ENCODE data around the gene SNED1. TPM values are rescaled to one million over a fixed set of nuclear protein-coding genes. Genes with fewer than 3 reads are reported as not detected.

Gene SNED1
- total RNA-seq, 2 donors from 2014 or later, result 0.66 to 4.5 TPM

DNA sequence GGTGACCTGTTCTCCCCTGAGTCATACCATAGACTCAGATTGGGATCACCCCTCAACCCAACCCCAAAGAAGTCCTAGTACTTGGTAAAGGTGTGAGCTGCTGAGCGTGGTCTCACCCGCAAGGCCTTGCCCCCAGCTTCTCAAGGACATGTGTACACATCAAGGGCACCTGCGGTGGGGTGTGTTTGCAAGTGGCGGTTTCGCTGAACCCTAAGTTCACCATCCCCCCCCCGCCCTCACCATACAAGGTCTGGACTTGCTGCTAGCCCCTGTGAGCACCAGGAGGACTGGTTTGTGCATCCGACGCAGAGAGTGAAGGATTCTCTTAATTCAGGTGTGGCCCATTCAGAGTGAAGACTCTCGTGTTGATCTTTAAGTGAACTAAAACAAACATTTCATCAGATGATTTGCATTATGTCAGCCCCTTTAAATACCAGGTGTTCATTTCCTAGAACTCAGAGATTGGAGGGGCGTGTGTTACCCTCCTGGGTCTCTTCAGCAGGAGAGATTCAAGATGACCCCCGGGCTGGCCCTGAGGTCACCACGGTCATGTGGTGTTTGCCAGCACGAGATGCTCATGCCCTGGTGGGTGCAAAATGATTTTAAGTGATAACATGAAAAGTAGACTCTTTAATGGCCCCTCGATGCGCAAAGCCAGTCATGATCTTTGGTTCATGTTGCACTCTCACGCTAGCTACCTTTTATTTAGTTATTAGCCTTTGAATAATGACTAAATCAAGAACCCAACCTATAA lies 75.8 kb downstream of the SNED1 start:
- WGBS, 2 experiments (ENCODE audit: insufficient coverage in 1 of 2, insufficient read length in 1 of 2), result 90 to 96% methylated on average over 12 to 16 of the region's 16 CpGs
- DNase-seq, result no peak
- Mint-ChIP-seq H3K27me3 (ENCODE audit: insufficient read depth) (peaks cover 2% of the 10 kb centered on the region), H3K9me3 (no peaks in the 10 kb centered on the region), H3K27ac (no peak overlapping the region), H3K4me1 (no peaks in the 10 kb centered on the region), H3K4me3 (no peak overlapping the region), H3K36me3 (ENCODE audit: low read depth) (no peaks in the 10 kb centered on the region)
- no peak overlapping the region for H3K27ac ChIP-seq (ENCODE audit: low read depth, low read length)
- H3K36me3 ChIP-seq (ENCODE audit: control insufficient read depth, insufficient read depth, low read length), result no peaks in the 10 kb centered on the region
- H3K4me1 ChIP-seq (ENCODE audit: control insufficient read depth, insufficient read depth, low read length), result no peaks in the 10 kb centered on the region
- H3K9me3 ChIP-seq (ENCODE audit: control insufficient read depth, low read length), result no peaks in the 10 kb centered on the region
- TF ChIP-seq, protein P1, sequence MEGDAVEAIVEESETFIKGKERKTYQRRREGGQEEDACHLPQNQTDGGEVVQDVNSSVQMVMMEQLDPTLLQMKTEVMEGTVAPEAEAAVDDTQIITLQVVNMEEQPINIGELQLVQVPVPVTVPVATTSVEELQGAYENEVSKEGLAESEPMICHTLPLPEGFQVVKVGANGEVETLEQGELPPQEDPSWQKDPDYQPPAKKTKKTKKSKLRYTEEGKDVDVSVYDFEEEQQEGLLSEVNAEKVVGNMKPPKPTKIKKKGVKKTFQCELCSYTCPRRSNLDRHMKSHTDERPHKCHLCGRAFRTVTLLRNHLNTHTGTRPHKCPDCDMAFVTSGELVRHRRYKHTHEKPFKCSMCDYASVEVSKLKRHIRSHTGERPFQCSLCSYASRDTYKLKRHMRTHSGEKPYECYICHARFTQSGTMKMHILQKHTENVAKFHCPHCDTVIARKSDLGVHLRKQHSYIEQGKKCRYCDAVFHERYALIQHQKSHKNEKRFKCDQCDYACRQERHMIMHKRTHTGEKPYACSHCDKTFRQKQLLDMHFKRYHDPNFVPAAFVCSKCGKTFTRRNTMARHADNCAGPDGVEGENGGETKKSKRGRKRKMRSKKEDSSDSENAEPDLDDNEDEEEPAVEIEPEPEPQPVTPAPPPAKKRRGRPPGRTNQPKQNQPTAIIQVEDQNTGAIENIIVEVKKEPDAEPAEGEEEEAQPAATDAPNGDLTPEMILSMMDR (conservative IDR thresholded peaks at IDR 0.05), result no peak
- H3K4me3 ChIP-seq (ENCODE audit: low read length), result no peak overlapping the region
- H3K27me3 ChIP-seq (ENCODE audit: control insufficient read depth, insufficient read depth, low read length, poor library complexity, severe bottlenecking), result no peaks in the 10 kb centered on the region
- H3K9ac ChIP-seq (ENCODE audit: extremely low read depth, low read length, poor library complexity, severe bottlenecking), result no peak overlapping the region

DNA sequence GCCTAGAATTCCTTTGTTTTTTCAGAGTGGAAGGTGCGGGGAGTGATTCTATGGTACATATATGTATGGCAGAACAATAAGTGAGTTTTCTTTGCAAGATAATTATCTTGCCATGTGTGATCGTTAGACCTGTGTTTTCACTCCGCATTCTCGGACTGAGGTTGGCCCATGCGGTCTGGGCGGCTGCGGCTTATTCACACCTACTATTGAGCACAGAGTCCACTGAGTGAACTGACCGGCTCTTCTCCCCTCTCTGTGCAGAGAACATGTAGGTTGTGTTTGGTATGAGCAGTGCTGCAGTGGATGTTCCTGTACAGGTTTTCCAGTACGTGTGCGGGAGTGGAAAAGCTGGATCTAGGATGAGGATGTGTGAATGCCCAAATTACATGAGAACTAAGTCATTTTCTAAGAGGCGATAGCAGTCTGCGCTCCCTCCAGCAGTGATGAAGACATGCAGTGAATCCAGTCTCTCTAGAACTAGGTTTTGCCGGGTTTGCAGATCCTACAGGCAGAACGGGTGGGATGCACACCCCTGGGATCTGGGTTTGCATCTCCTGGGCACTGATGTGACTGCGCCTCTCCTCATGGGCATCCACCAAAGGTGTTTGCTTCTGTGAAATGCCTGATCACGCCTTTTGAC lies 76.6 kb downstream of the SNED1 start:
- Histone ChIP-seq H3K27me3 (ENCODE audit: control insufficient read depth, insufficient read depth, low read length, poor library complexity, severe bottlenecking) (no peaks in the 10 kb centered on the region), H3K4me1 (ENCODE audit: control insufficient read depth, insufficient read depth, low read length) (no peaks in the 10 kb centered on the region), H3K27ac (ENCODE audit: low read depth, low read length) (no peak overlapping the region), H3K9me3 (ENCODE audit: control insufficient read depth, low read length) (no peaks in the 10 kb centered on the region), H3K9ac (ENCODE audit: extremely low read depth, low read length, poor library complexity, severe bottlenecking) (no peak overlapping the region), H3K36me3 (ENCODE audit: control insufficient read depth, insufficient read depth, low read length) (no peaks in the 10 kb centered on the region), H3K4me3 (ENCODE audit: low read length) (no peak overlapping the region)
- TF ChIP-seq, protein P1 (conservative IDR thresholded peaks at IDR 0.05), result no peak
- Mint-ChIP-seq H3K36me3 (ENCODE audit: low read depth) (no peaks in the 10 kb centered on the region), H3K9me3 (no peaks in the 10 kb centered on the region), H3K4me3 (no peak overlapping the region), H3K4me1 (no peaks in the 10 kb centered on the region), H3K27me3 (ENCODE audit: insufficient read depth) (no peaks in the 10 kb centered on the region), H3K27ac (no peak overlapping the region)
- DNase-seq, result no peak
- 92 to 94% methylated on average over 13 to 15 of the region's 16 CpGs for WGBS, 2 experiments (ENCODE audit: insufficient coverage in 1 of 2, insufficient read length in 1 of 2)

DNA sequence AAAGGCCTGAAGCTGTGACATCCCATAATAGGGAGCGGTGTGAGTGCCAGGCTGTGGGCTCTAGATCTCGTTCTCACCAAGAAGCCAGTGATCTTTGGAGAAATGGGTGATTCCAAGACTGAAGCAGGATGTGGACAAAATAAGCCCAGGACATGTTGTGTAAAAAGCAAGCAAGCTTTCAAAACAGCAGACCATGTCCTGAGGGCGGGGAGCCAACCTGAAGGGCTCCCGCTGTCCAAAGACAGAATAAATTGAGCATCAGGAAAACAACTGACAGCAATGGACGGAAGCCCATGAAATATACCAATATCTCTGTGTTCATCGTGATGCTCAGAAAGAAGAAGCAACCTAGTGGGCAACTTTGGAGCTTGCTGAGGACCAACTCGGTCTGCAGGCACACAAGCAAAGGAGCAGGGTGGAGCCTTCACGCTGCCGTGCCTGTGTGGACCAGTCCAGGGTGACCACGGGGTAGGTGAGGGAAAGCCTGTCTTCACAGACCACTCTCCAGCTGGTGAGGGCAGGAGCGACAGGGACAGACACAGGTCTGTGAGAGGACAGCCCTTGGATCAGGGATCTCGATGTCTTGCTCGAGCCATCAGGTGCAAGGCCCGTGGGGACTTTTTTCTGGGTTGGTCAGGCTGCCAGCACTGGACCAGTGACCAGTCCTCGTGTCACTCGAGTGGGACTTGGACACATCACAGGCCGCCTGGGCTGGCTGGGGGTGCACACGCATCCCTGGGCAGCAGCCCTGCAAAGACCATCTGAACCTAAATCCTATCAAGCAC lies 82.2 kb downstream of the SNED1 start:
- H3K9me3 ChIP-seq (ENCODE audit: control insufficient read depth, low read length), result no peaks in the 10 kb centered on the region
- H3K4me1 ChIP-seq (ENCODE audit: control insufficient read depth, insufficient read depth, low read length), result peaks cover 3% of the 10 kb centered on the region
- TF ChIP-seq, protein P1 (conservative IDR thresholded peaks at IDR 0.05), result no peak
- peaks cover 8% of the 10 kb centered on the region for H3K36me3 Mint-ChIP-seq (ENCODE audit: low read depth)
- peaks cover 3% of the 10 kb centered on the region for H3K4me1 Mint-ChIP-seq
- H3K9me3 Mint-ChIP-seq, result no peaks in the 10 kb centered on the region
- H3K36me3 ChIP-seq (ENCODE audit: control insufficient read depth, insufficient read depth, low read length), result no peaks in the 10 kb centered on the region
- DNase-seq, result no peak
- WGBS, 2 experiments (ENCODE audit: insufficient coverage in 1 of 2, insufficient read length in 1 of 2), result 92 to 95% methylated on average over 17 to 18 of the region's 18 CpGs
- H3K4me3 Mint-ChIP-seq, result no peak overlapping the region
- H3K9ac ChIP-seq (ENCODE audit: extremely low read depth, low read length, poor library complexity, severe bottlenecking), result no peak overlapping the region
- H3K27me3 ChIP-seq (ENCODE audit: control insufficient read depth, insufficient read depth, low read length, poor library complexity, severe bottlenecking), result no peaks in the 10 kb centered on the region
- no peak overlapping the region for H3K27ac ChIP-seq (ENCODE audit: low read depth, low read length)
- no peak overlapping the region for H3K4me3 ChIP-seq (ENCODE audit: low read length)
- no peaks in the 10 kb centered on the region for H3K27me3 Mint-ChIP-seq (ENCODE audit: insufficient read depth)
- no peak overlapping the region for H3K27ac Mint-ChIP-seq
